Lower leg skin (tissue), 3 donors: ENCODE measurements around the gene PLEKHG3.

Experiments used
- CTCF ChIP-seq, 3 donors: fragments of 450-650 bp; IDR thresholded peaks; one replicate each; pipeline ENCODE4 v1.5.1; 2016; ENCODE audit warnings: antibody characterized with exemption in 3 of 3, mild to moderate bottlenecking in 3 of 3, moderate library complexity in 2 of 3
- POLR2A ChIP-seq, 2 donors: fragments of 450-650 bp; IDR thresholded peaks; one replicate each; pipeline ENCODE4 v1.6.1; 2016 to 2017; ENCODE audit warnings: antibody characterized with exemption in 2 of 2, mild to moderate bottlenecking in 1 of 2, moderate library complexity in 1 of 2

GRCh38 chr14:64674829-64675228, 29.4 kb upstream of the PLEKHG3 start:
- TF ChIP-seq CTCF (IDR thresholded peaks at IDR 0.05) = no peak
- no peak for TF ChIP-seq POLR2A (IDR thresholded peaks at IDR 0.05)
